ENCODE measurements around the gene KRT6A. TPM values are rescaled to one million over a fixed set of nuclear protein-coding genes. Genes with fewer than 3 reads are reported as not detected.
"Not testable (repeated sequence)": the region's sequence is repeated elsewhere in the genome, so short reads cannot be mapped to it uniquely, and the experiment has no call there.

The KRT6A gene
- total and polyA plus RNA-seq, 10 donors: 0.42 to 0.83 (median 0.45) TPM; not detected in 7

DNA sequence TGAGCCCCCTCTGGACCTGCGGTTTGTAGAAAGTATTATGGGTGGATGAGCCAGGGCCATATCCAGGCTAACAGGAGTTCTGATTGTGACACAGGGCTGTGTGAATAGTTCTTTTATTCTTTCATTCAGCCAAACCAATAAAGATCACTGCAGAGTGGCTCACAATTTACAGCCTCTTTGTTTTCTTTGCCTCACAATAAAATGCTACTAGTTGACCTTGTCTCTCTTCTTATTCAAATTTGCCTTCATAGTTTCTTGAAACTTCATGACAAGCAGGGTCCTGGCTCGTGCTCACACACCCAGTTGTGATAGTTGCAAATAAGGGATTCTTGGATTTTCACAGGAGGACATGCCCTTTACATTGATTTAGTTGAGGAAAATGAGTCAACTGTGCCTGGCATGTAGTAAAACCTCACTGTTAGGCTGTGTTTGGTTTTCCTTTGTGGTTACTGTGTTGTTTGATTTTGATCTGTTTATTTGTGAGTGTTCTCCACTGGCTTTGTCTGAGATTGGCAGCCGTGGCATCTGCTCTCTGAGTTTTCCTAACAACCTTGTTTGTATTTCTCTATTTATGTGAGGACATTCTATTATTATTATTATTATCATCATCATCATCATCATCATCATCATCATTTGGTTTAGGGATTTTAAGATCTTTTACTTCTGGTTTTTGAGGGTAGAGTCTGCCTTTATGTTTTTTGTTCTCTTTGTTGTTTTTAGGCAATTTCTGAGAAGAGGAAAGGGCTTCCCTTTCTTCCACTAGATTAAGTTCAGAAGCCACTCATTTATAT is 38.5 kb downstream of the KRT6A start:
- WGBS, 5 donors: 56 to 66% (median 62%) methylated on average over 3 of the region's 3 CpGs
- DNase-seq: no peak
- intact Hi-C loops (cut with DNase I; ENCODE audit: low total_unique reads): no loop called here

GRCh38 chr12:52452101-52452500 is 41.0 kb downstream of the KRT6A start, which contains the start of gene KRT6B:
Gene KRT6B, minus strand, starts transcription at chr12:52452146. Its CDS starts 68 bp downstream, at chr12:52452078.
- Histone ChIP-seq H3K36me3 (no peaks in the 10 kb centered on the region), H3K4me1 (no peaks in the 10 kb centered on the region), H3K4me3 (no peak within 1 kb of the TSS), H3K27me3 (replicated peaks in 1 of 7) (peaks cover 0 to 8% (median 0%) of the 10 kb centered on the region in 7 donors), H3K27ac (no peak within 1 kb of the TSS), H3K9me3 (no peaks in the 10 kb centered on the region)
- 89 to 92% (median 91%) methylated on average over 6 of the region's 6 CpGs for WGBS, 5 donors
- no peak for DNase-seq
- intact Hi-C loops (cut with DNase I; ENCODE audit: low total_unique reads): no loop called here
- TF ChIP-seq POLR2A (IDR thresholded peaks at IDR 0.05) (no peak), POLR2AphosphoS5 (IDR thresholded peaks at IDR 0.05) (no peak)
- TF ChIP-seq, protein P1, sequence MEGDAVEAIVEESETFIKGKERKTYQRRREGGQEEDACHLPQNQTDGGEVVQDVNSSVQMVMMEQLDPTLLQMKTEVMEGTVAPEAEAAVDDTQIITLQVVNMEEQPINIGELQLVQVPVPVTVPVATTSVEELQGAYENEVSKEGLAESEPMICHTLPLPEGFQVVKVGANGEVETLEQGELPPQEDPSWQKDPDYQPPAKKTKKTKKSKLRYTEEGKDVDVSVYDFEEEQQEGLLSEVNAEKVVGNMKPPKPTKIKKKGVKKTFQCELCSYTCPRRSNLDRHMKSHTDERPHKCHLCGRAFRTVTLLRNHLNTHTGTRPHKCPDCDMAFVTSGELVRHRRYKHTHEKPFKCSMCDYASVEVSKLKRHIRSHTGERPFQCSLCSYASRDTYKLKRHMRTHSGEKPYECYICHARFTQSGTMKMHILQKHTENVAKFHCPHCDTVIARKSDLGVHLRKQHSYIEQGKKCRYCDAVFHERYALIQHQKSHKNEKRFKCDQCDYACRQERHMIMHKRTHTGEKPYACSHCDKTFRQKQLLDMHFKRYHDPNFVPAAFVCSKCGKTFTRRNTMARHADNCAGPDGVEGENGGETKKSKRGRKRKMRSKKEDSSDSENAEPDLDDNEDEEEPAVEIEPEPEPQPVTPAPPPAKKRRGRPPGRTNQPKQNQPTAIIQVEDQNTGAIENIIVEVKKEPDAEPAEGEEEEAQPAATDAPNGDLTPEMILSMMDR (IDR thresholded peaks at IDR 0.05 in 8 of 11, conservative IDR thresholded peaks at IDR 0.05 in 3 of 11): no peak

More for the DNA sequence above, 38.5 kb downstream of the KRT6A start:
- Histone ChIP-seq H3K4me3 (no peak overlapping the region), H3K9me3 (no peaks in the 10 kb centered on the region), H3K4me1 (no peaks in the 10 kb centered on the region), H3K27me3 (replicated peaks in 1 of 7) (peaks cover 0 to 4% (median 0%) of the 10 kb centered on the region in 7 donors), H3K27ac (no peak overlapping the region), H3K36me3 (no peaks in the 10 kb centered on the region)
- TF ChIP-seq POLR2A (IDR thresholded peaks at IDR 0.05): no peak
- TF ChIP-seq, protein P1 (IDR thresholded peaks at IDR 0.05 in 8 of 11, conservative IDR thresholded peaks at IDR 0.05 in 3 of 11): no peak
- no peak for TF ChIP-seq POLR2AphosphoS5 (IDR thresholded peaks at IDR 0.05)

DNA sequence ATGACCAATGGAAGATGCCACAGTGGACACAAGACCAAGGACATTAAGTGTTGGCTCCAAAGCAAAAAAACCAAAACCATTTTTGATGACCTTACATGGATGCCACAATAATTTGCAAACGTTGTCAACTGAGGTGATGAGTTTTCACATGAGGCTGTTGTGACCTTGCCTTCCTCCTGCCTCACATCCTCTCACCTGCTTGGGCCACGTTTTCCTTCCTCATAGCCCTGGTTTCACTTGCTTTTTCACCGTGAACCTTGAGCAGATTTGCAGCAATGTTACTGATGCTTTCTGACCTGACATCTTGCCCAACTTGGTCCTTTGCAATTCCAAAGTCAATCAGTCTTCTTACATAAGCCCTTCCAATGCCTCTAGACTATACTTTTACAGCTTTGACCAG is 44.8 kb downstream of the KRT6A start:
- no peak for TF ChIP-seq POLR2A (IDR thresholded peaks at IDR 0.05)
- TF ChIP-seq POLR2AphosphoS5 (IDR thresholded peaks at IDR 0.05): no peak
- TF ChIP-seq, protein P1 (IDR thresholded peaks at IDR 0.05 in 8 of 11, conservative IDR thresholded peaks at IDR 0.05 in 3 of 11): no peak
- no peaks in the 10 kb centered on the region for H3K36me3 ChIP-seq
- WGBS, 5 donors: 18 to 46% (median 37%) methylated on average over 3 of the region's 3 CpGs
- no peaks in the 10 kb centered on the region for H3K9me3 ChIP-seq
- no peak overlapping the region for H3K27ac ChIP-seq
- H3K4me3 ChIP-seq: no peak overlapping the region
- intact Hi-C loops (cut with DNase I; ENCODE audit: low total_unique reads): no loop called here
- peaks cover 0 to 22% (median 0%) of the 10 kb centered on the region in 7 donors for H3K27me3 ChIP-seq (replicated peaks in 1 of 7)
- no peak for DNase-seq
- no peaks in the 10 kb centered on the region for H3K4me1 ChIP-seq

GRCh38 chr12:52447196-52447595 is 45.9 kb downstream of the KRT6A start:
- H3K36me3 ChIP-seq; H3K27ac ChIP-seq; H3K4me1 ChIP-seq; H3K4me3 ChIP-seq; H3K9me3 ChIP-seq; intact Hi-C loops (cut with DNase I; ENCODE audit: low total_unique reads); DNase-seq: not testable (repeated sequence)
- WGBS, 5 donors: 90 to 96% (median 93%) methylated on average over 10 to 11 of the region's 11 CpGs
- H3K27me3 ChIP-seq (replicated peaks in 1 of 7): peaks cover 0 to 31% (median 0%) of the 10 kb centered on the region in 7 donors
